WERI-Rb-1 (cell line): ENCODE results near the gene ADRA2B.
"Not testable (repeated sequence)": the region's sequence is repeated elsewhere in the genome, so short reads cannot be mapped to it uniquely, and the experiment has no call there.

Experiments
- DNase-seq: peaks from one replicate; pipeline ENCODE4 v3.0.0-alpha.2; 2020
- H3K27ac ChIP-seq: fragments of 250-450 bp; sonication (Bioruptor Pico); 2 replicates; pipeline ENCODE4 v1.5.1; 2020; ENCODE audit warnings: mild to moderate bottlenecking, moderate library complexity
- H3K27me3 ChIP-seq: fragments of 250-450 bp; sonication (Bioruptor Pico); 2 replicates; pipeline ENCODE4 v1.5.1; 2021; ENCODE audit warnings: mild to moderate bottlenecking, low read depth, moderate library complexity; ENCODE audit not compliant: insufficient read depth, severe bottlenecking
- H3K36me3 ChIP-seq: fragments of 250-450 bp; sonication (Bioruptor Pico); 2 replicates; pipeline ENCODE4 v1.5.1; 2020; ENCODE audit warnings: mild to moderate bottlenecking, moderate library complexity
- H3K4me3 ChIP-seq: 2 replicates; pipeline ENCODE4 v1.5.1; 2011; ENCODE audit warnings: low read depth, mild to moderate bottlenecking, control low read depth, low read length
- H3K9me3 ChIP-seq: fragments of 250-450 bp; sonication (Bioruptor Pico); 2 replicates; pipeline ENCODE4 v1.5.1; 2021; ENCODE audit warnings: mild to moderate bottlenecking, moderate library complexity; ENCODE audit not compliant: severe bottlenecking
- CTCF ChIP-seq: IDR thresholded peaks from 2 replicates; pipeline ENCODE4 v1.5.1; 2011; ENCODE audit warnings: low read depth, mild to moderate bottlenecking, control low read depth, inconsistent platforms, low read length

ADRA2B gene

GRCh38 chr2:96143231-96143847 is 27.0 kb upstream of the ADRA2B start:
- TF ChIP-seq CTCF, result no peak
- no peaks in the 10 kb centered on the region for H3K27me3 ChIP-seq

GRCh38 chr2:96142217-96143113 is 26.1 kb upstream of the ADRA2B start:
- peak; percentile 85 for DNase-seq
- no peak overlapping the region for H3K4me3 ChIP-seq

More at GRCh38 chr2:96143231-96143847, 27.0 kb upstream of the ADRA2B start:
- peak overlapping the region; percentile 79 for H3K4me3 ChIP-seq
- peak; percentile 8 for DNase-seq
- H3K9me3 ChIP-seq, result no peaks in the 10 kb centered on the region
- H3K36me3 ChIP-seq, result peaks cover 28% of the 10 kb centered on the region
- peak overlapping the region; percentile 85 for H3K27ac ChIP-seq

GRCh38 chr2:96141624-96141967 is 25.2 kb upstream of the ADRA2B start:
- not testable (repeated sequence) for H3K27me3 ChIP-seq, H3K4me3 ChIP-seq, H3K9me3 ChIP-seq
- DNase-seq, result peak; percentile 33
- H3K27ac ChIP-seq, result 0 out of 2 replicates have a peak overlapping the region, but pooled peaks have one; percentile 2
- H3K36me3 ChIP-seq, result peaks cover 28% of the 10 kb centered on the region

More at GRCh38 chr2:96142217-96143113, 26.1 kb upstream of the ADRA2B start:
- Histone ChIP-seq H3K9me3 (no peaks in the 10 kb centered on the region), H3K36me3 (peaks cover 28% of the 10 kb centered on the region), H3K27ac (peak overlapping the region; percentile 85), H3K27me3 (no peaks in the 10 kb centered on the region)
- TF ChIP-seq CTCF, result peak; percentile 80

- no peak overlapping the region for H3K4me3 ChIP-seq
- H3K36me3 ChIP-seq, result peaks cover 28% of the 10 kb centered on the region
- H3K9me3 ChIP-seq, result no peaks in the 10 kb centered on the region
- H3K27me3 ChIP-seq, result no peaks in the 10 kb centered on the region
- DNase-seq, result peak; percentile 8
- TF ChIP-seq CTCF, result no peak
- no peak overlapping the region for H3K27ac ChIP-seq
Measured at GRCh38 chr2:96140941-96141623, 24.7 kb upstream of the ADRA2B start.

GRCh38 chr2:96139181-96139758 is 22.9 kb upstream of the ADRA2B start:
- no peak for TF ChIP-seq CTCF
- DNase-seq, result no peak
- H3K9me3 ChIP-seq, result no peaks in the 10 kb centered on the region
- H3K4me3 ChIP-seq, result no peak overlapping the region
- 0 out of 2 replicates have a peak overlapping the region, but pooled peaks have one; percentile 2 for H3K27ac ChIP-seq
- H3K27me3 ChIP-seq, result no peaks in the 10 kb centered on the region
- peaks cover 22% of the 10 kb centered on the region for H3K36me3 ChIP-seq
